ENCODE data around the gene GABARAPL1. TPM values are rescaled to one million over a fixed set of nuclear protein-coding genes. Genes with fewer than 3 reads are reported as not detected.

GABARAPL1 gene
- polyA plus RNA-seq, 1 experiment, result 181 TPM

DNA sequence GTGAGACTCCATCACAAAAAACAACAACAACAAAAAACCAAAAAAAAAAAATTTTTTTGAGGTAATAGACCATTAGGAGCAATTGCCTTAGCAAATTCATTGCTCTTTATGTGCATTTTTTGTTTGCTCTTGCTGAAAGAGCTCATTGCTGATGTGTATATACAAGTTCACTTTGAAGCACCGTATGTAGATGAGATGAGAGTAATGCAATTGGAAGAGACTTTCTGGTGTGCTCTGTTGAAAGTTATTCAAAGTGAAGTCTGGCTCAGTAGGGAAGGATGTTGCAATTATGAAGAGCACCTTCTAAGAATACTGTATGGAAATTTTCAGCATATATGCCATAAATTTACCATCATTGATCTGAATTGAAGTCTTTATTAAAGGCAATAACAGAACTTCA is 48.2 kb downstream of the GABARAPL1 start:
- H3K9me3 ChIP-seq (ENCODE audit: control insufficient read depth, insufficient read depth, low read length), result no peaks in the 10 kb centered on the region
- ChIA-PET CTCF (interaction anchor here (0.6 to 1.5 kb wide), 2 partner anchors 25 to 350 kb away, joined by 4 to 5 read pairs; no protein-coding TSS in a partner anchor), POLR2A (no interaction called here)
- H3K27me3 ChIP-seq (ENCODE audit: control insufficient read depth, insufficient read depth, low read length), result no peaks in the 10 kb centered on the region
- DNase-seq (ENCODE audit: low read depth, low spot score), result no peak
- no peak overlapping the region for H3K27ac ChIP-seq (ENCODE audit: low read depth, low read length)
- no peak overlapping the region for H3K4me3 ChIP-seq (ENCODE audit: low read depth, low read length)
- TF ChIP-seq, protein P1, sequence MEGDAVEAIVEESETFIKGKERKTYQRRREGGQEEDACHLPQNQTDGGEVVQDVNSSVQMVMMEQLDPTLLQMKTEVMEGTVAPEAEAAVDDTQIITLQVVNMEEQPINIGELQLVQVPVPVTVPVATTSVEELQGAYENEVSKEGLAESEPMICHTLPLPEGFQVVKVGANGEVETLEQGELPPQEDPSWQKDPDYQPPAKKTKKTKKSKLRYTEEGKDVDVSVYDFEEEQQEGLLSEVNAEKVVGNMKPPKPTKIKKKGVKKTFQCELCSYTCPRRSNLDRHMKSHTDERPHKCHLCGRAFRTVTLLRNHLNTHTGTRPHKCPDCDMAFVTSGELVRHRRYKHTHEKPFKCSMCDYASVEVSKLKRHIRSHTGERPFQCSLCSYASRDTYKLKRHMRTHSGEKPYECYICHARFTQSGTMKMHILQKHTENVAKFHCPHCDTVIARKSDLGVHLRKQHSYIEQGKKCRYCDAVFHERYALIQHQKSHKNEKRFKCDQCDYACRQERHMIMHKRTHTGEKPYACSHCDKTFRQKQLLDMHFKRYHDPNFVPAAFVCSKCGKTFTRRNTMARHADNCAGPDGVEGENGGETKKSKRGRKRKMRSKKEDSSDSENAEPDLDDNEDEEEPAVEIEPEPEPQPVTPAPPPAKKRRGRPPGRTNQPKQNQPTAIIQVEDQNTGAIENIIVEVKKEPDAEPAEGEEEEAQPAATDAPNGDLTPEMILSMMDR (IDR thresholded peaks at IDR 0.05; ENCODE audit: low read depth, low read length), result no peak

DNA sequence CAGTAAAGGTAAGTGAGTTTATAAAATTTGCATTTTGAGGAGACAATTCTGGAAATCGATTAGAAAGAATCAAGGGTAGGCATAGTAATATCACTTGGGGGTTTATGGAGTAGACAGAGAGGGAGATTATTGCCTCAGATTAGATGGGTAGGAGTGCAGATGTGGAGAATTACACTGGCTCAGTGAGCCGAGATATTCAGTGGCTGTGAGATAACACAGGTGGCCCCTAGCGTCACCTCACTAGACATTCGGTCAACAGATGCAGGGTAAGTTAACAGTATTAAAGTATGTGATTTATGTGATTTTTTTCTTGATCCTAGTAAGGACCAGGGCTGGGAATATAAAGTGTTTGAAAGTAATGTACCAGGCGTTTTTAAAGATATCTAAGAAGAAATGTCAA is 55.4 kb downstream of the GABARAPL1 start:
- Histone ChIP-seq H3K9me3 (ENCODE audit: control insufficient read depth, insufficient read depth, low read length) (no peaks in the 10 kb centered on the region), H3K27me3 (ENCODE audit: control insufficient read depth, insufficient read depth, low read length) (no peaks in the 10 kb centered on the region), H3K27ac (ENCODE audit: low read depth, low read length) (no peak overlapping the region), H3K4me3 (ENCODE audit: low read depth, low read length) (no peak overlapping the region)
- ChIA-PET CTCF (no interaction called here), POLR2A (no interaction called here)
- DNase-seq (ENCODE audit: low read depth, low spot score), result no peak
- TF ChIP-seq, protein P1 (IDR thresholded peaks at IDR 0.05; ENCODE audit: low read depth, low read length), result no peak

DNA sequence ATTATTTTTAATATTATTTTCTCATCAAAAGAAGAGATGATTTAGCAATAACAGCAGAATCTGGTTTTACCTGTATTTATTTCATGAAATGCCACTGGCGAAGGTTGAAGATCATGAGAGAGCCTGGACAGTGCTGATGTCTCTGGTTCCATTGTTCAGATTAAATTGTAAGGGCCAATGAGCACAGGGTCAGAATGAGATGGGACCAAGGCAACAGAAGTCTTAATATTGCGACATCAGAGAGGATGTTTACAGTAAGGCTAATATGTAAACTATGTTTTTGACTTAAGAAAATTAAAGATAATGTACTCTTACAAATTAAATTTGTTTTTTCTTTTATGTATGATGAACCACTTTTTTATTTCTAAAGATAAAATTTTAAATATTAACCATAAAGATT is 59.8 kb downstream of the GABARAPL1 start:
- POLR2A ChIA-PET, result no interaction called here
- DNase-seq (ENCODE audit: low read depth, low spot score), result no peak
- CTCF ChIA-PET, result no interaction called here
- Histone ChIP-seq H3K27ac (ENCODE audit: low read depth, low read length) (no peak overlapping the region), H3K4me3 (ENCODE audit: low read depth, low read length) (no peak overlapping the region), H3K9me3 (ENCODE audit: control insufficient read depth, insufficient read depth, low read length) (no peaks in the 10 kb centered on the region), H3K27me3 (ENCODE audit: control insufficient read depth, insufficient read depth, low read length) (no peaks in the 10 kb centered on the region)
- TF ChIP-seq, protein P1 (IDR thresholded peaks at IDR 0.05; ENCODE audit: low read depth, low read length), result no peak

Other genes starting within 250 kb of the GABARAPL1 start
- gene CLEC12A, start 241.5 kb upstream of the GABARAPL1 start, polyA plus RNA-seq (2011; rRNA removed), result not detected in 2 replicates
- gene CLEC1B, start 213.8 kb upstream of the GABARAPL1 start, polyA plus RNA-seq (2011; rRNA removed), result not detected in 2 replicates
- gene CLEC12B, start 202.2 kb upstream of the GABARAPL1 start, polyA plus RNA-seq (2011; rRNA removed), result 0.05 TPM in 1 of 2 replicates, not detected in the other
- not detected in 2 replicates for gene CLEC9A, start 182.2 kb upstream of the GABARAPL1 start, polyA plus RNA-seq (2011; rRNA removed)
- not detected in 2 replicates for gene CLEC1A, start 113.9 kb upstream of the GABARAPL1 start, polyA plus RNA-seq (2011; rRNA removed)
- gene CLEC7A, start 82.7 kb upstream of the GABARAPL1 start, polyA plus RNA-seq (2011; rRNA removed), result not detected in 2 replicates
- 13.0 and 15.3 TPM in 2 replicates for gene OLR1, start 40.7 kb upstream of the GABARAPL1 start, polyA plus RNA-seq (2011; rRNA removed)
- gene TMEM52B, start 33.8 kb upstream of the GABARAPL1 start, polyA plus RNA-seq (2011; rRNA removed), result 7.2 and 8.3 TPM in 2 replicates
- 0.11 and 0.33 TPM in 2 replicates for gene KLRD1, start 95.0 kb downstream of the GABARAPL1 start, polyA plus RNA-seq (2011; rRNA removed)
- gene KLRK1, start 177.2 kb downstream of the GABARAPL1 start, polyA plus RNA-seq (2011; rRNA removed), result not detected in 2 replicates
- not detected in 2 replicates for gene KLRC4, start 196.9 kb downstream of the GABARAPL1 start, polyA plus RNA-seq (2011; rRNA removed)
- not detected in 2 replicates for gene KLRC3, start 207.7 kb downstream of the GABARAPL1 start, polyA plus RNA-seq (2011; rRNA removed)
- not detected in 2 replicates for gene KLRC2, start 223.1 kb downstream of the GABARAPL1 start, polyA plus RNA-seq (2011; rRNA removed)
- gene KLRC1, start 240.5 kb downstream of the GABARAPL1 start, polyA plus RNA-seq (2011; rRNA removed), result not detected in 2 replicates